Esophagus muscularis mucosa (tissue), 4 donors: ENCODE measurements around the gene TAOK1. TPM values are rescaled to one million over a fixed set of nuclear protein-coding genes. Genes with fewer than 3 reads are reported as not detected.

Source experiments
- DNase-seq: peaks from one replicate; pipeline ENCODE4 v3.0.0-alpha.2; 2017; ENCODE audit errors: extremely low spot score
- H3K27ac ChIP-seq, 4 donors: fragments of 200-600 bp; sonication (generic); replicated peaks in 1 of 4; 1 replicate in 3 of 4; 2 replicates in 1 of 4; pipeline ENCODE4 v1.5.1; 2016 to 2019; ENCODE audit warnings: mild to moderate bottlenecking in 1 of 4
- H3K27me3 ChIP-seq, 4 donors: fragments of 200-600 bp; sonication (generic); one replicate each; pipeline versions ENCODE4 v1.5.1 to v1.6.0; 2016 to 2019
- H3K36me3 ChIP-seq, 4 donors: fragments of 200-600 bp; sonication (generic); one replicate each; pipeline ENCODE4 v1.5.1; 2016 to 2019
- H3K4me1 ChIP-seq, 4 donors: fragments of 200-600 bp; sonication (generic); one replicate each; pipeline ENCODE4 v1.5.1; 2016 to 2019
- H3K4me3 ChIP-seq, 4 donors: fragments of 200-600 bp; sonication (generic); 1 replicate in 2 of 4; 2 replicates in 2 of 4; pipeline ENCODE4 v1.5.1; 2016 to 2019; ENCODE audit warnings: mild to moderate bottlenecking in 4 of 4, moderate library complexity in 1 of 4
- H3K9me3 ChIP-seq, 4 donors: fragments of 200-600 bp; sonication (generic); 1 replicate in 3 of 4; 2 replicates in 1 of 4; pipeline ENCODE4 v1.5.1; 2016 to 2019
- EP300 ChIP-seq: sonication (generic); formaldehyde crosslinking; IDR thresholded peaks from one replicate; pipeline ENCODE4 v1.6.1; 2017; ENCODE audit warnings: antibody characterized with exemption
- POLR2A ChIP-seq: fragments of 450-650 bp; IDR thresholded peaks from one replicate; pipeline ENCODE4 v1.6.1; 2017; ENCODE audit warnings: antibody characterized with exemption, moderate library complexity, mild to moderate bottlenecking, low read depth
- POLR2AphosphoS5 ChIP-seq, 2 donors: sonication (generic); formaldehyde crosslinking; IDR thresholded peaks; one replicate each; pipeline ENCODE4 v1.6.1; 2017; ENCODE audit warnings: antibody characterized with exemption in 2 of 2
- whole genome bisulfite sequencing: methylation state at CpG from one replicate; pipeline ENCODE4 v1.1.5; 2018; 5-methylcytosine and 5-hydroxymethylcytosine counted together
- intact Hi-C: fragments of 100-400 bp; cut with DNase I; formaldehyde crosslinking; loops from one replicate; pipeline ENCODE4 v1.15.1; 2023
- total RNA-seq, 4 donors: library from RNA; depleted of rRNA; stranded (reverse); fragments of >200 nt; gene quantifications; one replicate each; pipeline versions ENCODE4 v1.1.0 to v1.2.1, GENCODE V29; 2016
- TF ChIP-seq, protein P1 (sequence below), 3 experiments: fragments of 200-600 bp in 2 of 3; fragments of 450-650 bp in 1 of 3; sonication (generic) in 2 of 3; IDR thresholded peaks; one replicate each; pipeline ENCODE4 v1.5.1; 2017 to 2019; ENCODE audit warnings: antibody characterized with exemption in 3 of 3, mild to moderate bottlenecking in 2 of 3, moderate library complexity in 1 of 3

TAOK1 gene
- total RNA-seq, 4 donors from 2014 or later, result 48.7 to 73.1 (median 58.9) TPM

DNA sequence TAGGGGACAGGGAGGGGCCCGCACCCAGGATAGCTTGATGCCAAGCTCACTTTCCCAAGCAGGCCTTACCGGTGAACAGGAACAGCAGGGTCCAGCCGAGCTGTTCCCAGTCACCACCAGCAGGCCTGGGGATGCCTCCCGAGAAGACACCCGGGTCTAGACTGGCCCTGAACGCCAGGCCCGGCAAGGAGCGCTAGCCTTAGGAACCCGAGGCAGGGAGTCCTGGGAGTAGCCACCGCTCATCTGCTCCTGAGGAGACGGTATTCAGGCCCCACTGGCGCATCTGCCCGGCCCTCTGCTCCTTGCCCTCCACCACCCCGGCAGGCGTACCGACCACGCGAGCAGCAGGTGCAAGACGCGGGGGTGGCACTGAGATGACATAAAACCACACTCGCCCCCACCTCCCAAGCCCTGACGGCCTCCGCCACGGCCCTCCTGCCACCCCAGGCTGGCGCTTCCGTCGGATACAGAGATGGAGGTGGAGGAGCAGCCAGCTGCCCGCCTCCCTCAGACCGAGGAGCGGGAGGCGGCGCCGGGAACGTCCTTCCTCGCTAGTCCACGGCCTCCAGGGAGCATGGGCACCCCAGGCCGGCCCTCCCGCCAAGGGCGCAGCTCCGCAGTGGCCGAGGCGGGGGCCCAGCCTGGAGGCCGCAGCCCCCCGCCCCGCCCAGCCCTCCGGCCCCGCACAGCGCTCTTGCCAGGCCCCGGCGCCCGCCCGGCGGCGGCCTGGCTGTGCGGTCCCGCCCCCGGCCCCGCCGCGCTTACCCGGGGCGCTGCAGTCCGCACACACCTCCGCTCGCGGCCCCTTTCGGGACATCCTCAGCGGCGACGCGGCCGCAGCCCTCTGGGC is 198.6 kb downstream of the TAOK1 start:
- Histone ChIP-seq H3K27me3 (no peaks in the 10 kb centered on the region), H3K4me1 (peaks cover 74 to 86% (median 83%) of the 10 kb centered on the region in 4 donors), H3K4me3 (peak overlapping the region; percentile 85 to 99 (median 88)), H3K27ac (peak overlapping the region; percentile 85 to 94 (median 88)), H3K9me3 (no peaks in the 10 kb centered on the region), H3K36me3 (no peaks in the 10 kb centered on the region)
- 2% methylated on average over 10 of the region's 72 CpGs for WGBS
- no peak for TF ChIP-seq POLR2AphosphoS5 (IDR thresholded peaks at IDR 0.05)
- TF ChIP-seq, protein P1, sequence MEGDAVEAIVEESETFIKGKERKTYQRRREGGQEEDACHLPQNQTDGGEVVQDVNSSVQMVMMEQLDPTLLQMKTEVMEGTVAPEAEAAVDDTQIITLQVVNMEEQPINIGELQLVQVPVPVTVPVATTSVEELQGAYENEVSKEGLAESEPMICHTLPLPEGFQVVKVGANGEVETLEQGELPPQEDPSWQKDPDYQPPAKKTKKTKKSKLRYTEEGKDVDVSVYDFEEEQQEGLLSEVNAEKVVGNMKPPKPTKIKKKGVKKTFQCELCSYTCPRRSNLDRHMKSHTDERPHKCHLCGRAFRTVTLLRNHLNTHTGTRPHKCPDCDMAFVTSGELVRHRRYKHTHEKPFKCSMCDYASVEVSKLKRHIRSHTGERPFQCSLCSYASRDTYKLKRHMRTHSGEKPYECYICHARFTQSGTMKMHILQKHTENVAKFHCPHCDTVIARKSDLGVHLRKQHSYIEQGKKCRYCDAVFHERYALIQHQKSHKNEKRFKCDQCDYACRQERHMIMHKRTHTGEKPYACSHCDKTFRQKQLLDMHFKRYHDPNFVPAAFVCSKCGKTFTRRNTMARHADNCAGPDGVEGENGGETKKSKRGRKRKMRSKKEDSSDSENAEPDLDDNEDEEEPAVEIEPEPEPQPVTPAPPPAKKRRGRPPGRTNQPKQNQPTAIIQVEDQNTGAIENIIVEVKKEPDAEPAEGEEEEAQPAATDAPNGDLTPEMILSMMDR (IDR thresholded peaks at IDR 0.05), result no peak
- TF ChIP-seq EP300, result no peak
- no peak for TF ChIP-seq POLR2A
- DNase-seq, result no peak
- intact Hi-C loops, result loop anchor here (5.0 kb wide), 1 partner anchor 39 kb away; no protein-coding TSS in a partner anchor

DNA sequence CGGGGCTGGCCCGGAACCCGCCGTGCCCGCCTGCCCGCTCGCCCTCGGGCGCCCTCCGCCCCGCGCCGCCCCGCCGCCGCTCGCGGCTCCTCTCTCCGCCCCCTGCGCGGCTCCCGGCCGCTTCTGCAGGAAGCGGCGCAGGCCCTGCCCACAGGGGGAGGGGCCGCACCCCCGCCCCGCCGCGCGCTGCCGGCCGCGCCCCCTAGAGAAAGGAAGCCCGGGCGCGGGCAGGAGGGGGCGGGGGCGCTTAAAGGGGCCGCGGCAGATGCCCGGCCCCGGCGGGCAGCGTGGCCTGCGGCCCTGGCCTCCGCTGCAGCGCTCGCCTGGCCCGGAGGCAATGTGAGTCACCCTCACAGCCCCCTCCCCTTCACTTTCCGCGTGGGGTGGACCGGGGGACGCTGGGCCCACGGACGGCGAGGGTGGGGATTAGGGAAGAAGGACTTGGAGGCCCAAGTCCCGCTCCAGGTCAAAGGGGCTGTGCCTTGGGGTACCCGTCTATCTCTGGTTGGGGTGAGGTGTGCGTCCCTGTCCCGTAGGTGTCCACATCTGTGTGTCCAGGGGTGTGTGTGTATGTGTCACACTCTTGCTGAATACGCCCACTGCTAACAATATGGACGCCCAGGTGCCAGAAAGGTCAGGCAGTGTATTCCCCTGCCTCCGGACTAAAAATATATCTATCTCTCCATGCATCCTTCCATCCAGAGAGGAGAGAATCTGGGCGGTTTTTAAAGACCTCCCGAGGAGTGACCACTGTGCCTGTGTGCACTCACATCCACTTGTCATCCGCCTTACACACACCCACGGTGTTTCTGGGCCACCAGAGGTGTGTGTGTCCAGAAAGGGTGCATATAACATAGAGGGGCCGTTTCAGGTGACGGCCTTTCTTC is 199.6 kb downstream of the TAOK1 start, which contains the start of gene GIT1:
GIT1 (minus strand) TSS at position 125 of the 887 bp plus-strand sequence. CDS start 270 bp downstream, outside the sequence.
- peak within 1 kb of the TSS; percentile 85 to 99 (median 88) for H3K4me3 ChIP-seq
- 4% methylated on average over 14 of the region's 70 CpGs for WGBS
- TF ChIP-seq POLR2A (no peak), EP300 (no peak), POLR2AphosphoS5 (IDR thresholded peaks at IDR 0.05) (peak; percentile 69 to 74)
- TF ChIP-seq, protein P1 (IDR thresholded peaks at IDR 0.05), result peak in 1 of 3 experiments; percentile 52
- H3K27ac ChIP-seq, result peak within 1 kb of the TSS; percentile 85 to 94 (median 88)
- DNase-seq, result no peak
- H3K27me3 ChIP-seq, result no peaks in the 10 kb centered on the region
- H3K9me3 ChIP-seq, result no peaks in the 10 kb centered on the region
- H3K36me3 ChIP-seq, result no peaks in the 10 kb centered on the region
- H3K4me1 ChIP-seq, result peaks cover 71 to 86% (median 82%) of the 10 kb centered on the region in 4 donors
- intact Hi-C loops, result loop anchor here (5.0 kb wide), 1 partner anchor 38 kb away; no protein-coding TSS in a partner anchor

DNA sequence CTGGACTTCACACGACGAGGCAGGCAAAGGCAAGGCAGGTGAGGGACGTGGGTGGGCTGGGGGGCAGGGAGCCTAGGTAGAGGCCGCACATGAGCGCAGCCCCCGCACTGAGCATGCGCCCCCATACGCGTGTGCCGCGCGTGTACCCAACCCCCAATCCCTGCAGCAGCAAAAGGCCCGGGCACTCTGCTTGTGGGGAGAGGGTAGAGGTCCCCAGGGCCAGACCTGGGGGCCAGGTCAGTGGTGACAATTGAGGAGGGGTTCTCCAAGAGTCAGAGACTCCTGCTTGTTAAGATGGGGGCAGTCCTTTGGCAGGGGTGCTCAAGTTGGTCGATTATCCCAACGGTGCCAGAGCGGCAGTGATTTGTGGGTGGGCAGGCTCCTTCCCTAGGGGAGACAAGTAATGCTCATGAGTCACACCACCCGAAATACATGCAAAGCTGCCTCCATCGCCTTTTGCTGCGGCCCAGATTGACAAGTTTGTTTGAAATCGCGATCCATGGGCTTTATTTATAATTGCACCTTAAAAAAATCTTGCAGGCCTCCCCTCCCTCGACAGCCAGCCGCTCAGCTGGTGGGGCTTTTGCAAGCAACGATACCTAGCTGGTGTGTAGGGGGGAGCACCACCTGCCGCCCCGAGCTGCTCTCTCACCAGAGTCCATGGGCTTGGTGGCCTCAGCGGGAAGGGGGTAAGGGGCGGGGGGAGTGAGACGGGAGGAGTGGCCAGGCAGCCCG is 200.4 kb downstream of the TAOK1 start:
- no peak for DNase-seq
- intact Hi-C loops, result no loop called here
- no peaks in the 10 kb centered on the region for H3K27me3 ChIP-seq
- no peaks in the 10 kb centered on the region for H3K36me3 ChIP-seq
- no peaks in the 10 kb centered on the region for H3K9me3 ChIP-seq
- peak overlapping the region; percentile 85 to 99 (median 88) for H3K4me3 ChIP-seq
- 23% methylated on average over 15 of the region's 30 CpGs for WGBS
- peak overlapping the region; percentile 83 to 92 (median 86) for H3K27ac ChIP-seq
- H3K4me1 ChIP-seq, result peaks cover 64 to 83% (median 75%) of the 10 kb centered on the region in 4 donors
- TF ChIP-seq POLR2AphosphoS5 (IDR thresholded peaks at IDR 0.05) (no peak), POLR2A (no peak), EP300 (no peak)
- TF ChIP-seq, protein P1 (IDR thresholded peaks at IDR 0.05), result no peak

DNA sequence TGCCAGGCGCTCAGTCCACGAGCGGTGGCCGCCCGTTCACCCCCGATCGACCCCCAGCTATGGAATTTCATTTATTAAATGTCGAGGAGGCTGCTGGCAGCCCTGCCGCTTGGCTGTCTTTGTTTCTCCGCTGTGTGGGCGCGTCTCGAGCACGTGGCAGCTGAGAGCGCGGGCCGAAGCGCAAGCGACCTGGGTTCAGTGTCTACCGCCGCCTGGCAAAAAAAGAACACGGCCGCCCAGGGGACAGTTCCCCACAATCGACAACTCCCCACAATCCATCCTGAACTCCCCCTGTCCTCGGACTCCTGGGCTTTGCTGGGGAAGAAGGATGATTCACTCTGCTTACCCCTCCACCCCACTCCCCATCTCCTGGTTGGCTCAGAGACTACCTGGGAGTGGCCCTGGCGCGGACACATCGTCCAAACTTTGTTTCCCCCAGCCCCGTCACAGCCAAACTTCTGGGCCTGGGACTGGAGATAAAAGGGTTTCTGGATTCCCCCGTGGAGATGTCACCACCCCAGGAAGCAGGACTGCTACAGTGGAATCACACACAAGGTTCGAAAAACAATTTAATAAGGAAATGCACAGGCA is 201.1 kb downstream of the TAOK1 start:
- intact Hi-C loops, result no loop called here
- WGBS, result 1% methylated on average over 14 of the region's 31 CpGs
- peak overlapping the region; percentile 38 to 99 (median 85) for H3K4me3 ChIP-seq
- no peaks in the 10 kb centered on the region for H3K9me3 ChIP-seq
- H3K4me1 ChIP-seq, result peaks cover 61 to 81% (median 74%) of the 10 kb centered on the region in 4 donors
- no peak for DNase-seq
- no peak for TF ChIP-seq EP300
- TF ChIP-seq, protein P1 (IDR thresholded peaks at IDR 0.05), result no peak
- no peak for TF ChIP-seq POLR2AphosphoS5 (IDR thresholded peaks at IDR 0.05)
- no peak for TF ChIP-seq POLR2A
- H3K27me3 ChIP-seq, result no peaks in the 10 kb centered on the region
- H3K27ac ChIP-seq, result peak overlapping the region; percentile 83 to 92 (median 86)
- no peaks in the 10 kb centered on the region for H3K36me3 ChIP-seq
